Measurements from ENCODE around the gene MLC1. TPM values are rescaled to one million over a fixed set of nuclear protein-coding genes. Genes with fewer than 3 reads are reported as not detected.
"Not testable (repeated sequence)": the region's sequence is repeated elsewhere in the genome, so short reads cannot be mapped to it uniquely, and the experiment has no call there.

MLC1 gene
- total and polyA plus RNA-seq, 9 donors = 0.31 to 1.2 (median 0.79) TPM

GRCh38 chr22:50087646-50088045 is 2.4 kb upstream of the MLC1 start:
- Histone ChIP-seq H3K36me3 (ENCODE audit: control insufficient read depth, insufficient read depth, low read length) (no peaks in the 10 kb centered on the region), H3K4me1 (ENCODE audit: control insufficient read depth, insufficient read depth, low read length) (peaks cover 4% of the 10 kb centered on the region), H3K27ac (ENCODE audit: low read length) (no peak overlapping the region), H3K4me3 (ENCODE audit: low read length) (no peak overlapping the region), H3K9me3 (replicated peaks; ENCODE audit: control insufficient read depth, low read depth, low read length) (peaks cover 2% of the 10 kb centered on the region), H3K27me3 (ENCODE audit: control insufficient read depth, insufficient read depth, low read length) (peaks cover 22% of the 10 kb centered on the region)
- no peak for DNase-seq
- 90% methylated on average over 12 of the region's 12 CpGs for WGBS (ENCODE audit: insufficient coverage)

- H3K27ac ChIP-seq (ENCODE audit: low read length); H3K4me1 ChIP-seq (ENCODE audit: control insufficient read depth, insufficient read depth, low read length); DNase-seq; H3K36me3 ChIP-seq (ENCODE audit: control insufficient read depth, insufficient read depth, low read length); H3K9me3 ChIP-seq (replicated peaks; ENCODE audit: control insufficient read depth, low read depth, low read length); H3K4me3 ChIP-seq (ENCODE audit: low read length): not testable (repeated sequence)
- no CpG with 5 or more reads among the region's 4 CpGs for WGBS (ENCODE audit: insufficient coverage)
- peaks cover 22% of the 10 kb centered on the region for H3K27me3 ChIP-seq (ENCODE audit: control insufficient read depth, insufficient read depth, low read length)
Observed at GRCh38 chr22:50086975-50087374, 1.7 kb upstream of the MLC1 start.

GRCh38 chr22:50086526-50086925 is 1.3 kb upstream of the MLC1 start:
- Histone ChIP-seq H3K27ac (ENCODE audit: low read length) (no peak overlapping the region), H3K4me1 (ENCODE audit: control insufficient read depth, insufficient read depth, low read length) (peaks cover 4% of the 10 kb centered on the region), H3K36me3 (ENCODE audit: control insufficient read depth, insufficient read depth, low read length) (no peaks in the 10 kb centered on the region), H3K27me3 (ENCODE audit: control insufficient read depth, insufficient read depth, low read length) (peaks cover 18% of the 10 kb centered on the region), H3K9me3 (replicated peaks; ENCODE audit: control insufficient read depth, low read depth, low read length) (peaks cover 2% of the 10 kb centered on the region), H3K4me3 (ENCODE audit: low read length) (no peak overlapping the region)
- WGBS (ENCODE audit: insufficient coverage) = no CpG with 5 or more reads among the region's 5 CpGs
- no peak for DNase-seq

GRCh38 chr22:50084614-50085021 is 608 bp downstream of the MLC1 start:
- no peak for DNase-seq
- Histone ChIP-seq H3K4me3 (ENCODE audit: low read length) (no peak overlapping the region), H3K9me3 (replicated peaks; ENCODE audit: control insufficient read depth, low read depth, low read length) (peaks cover 2% of the 10 kb centered on the region), H3K4me1 (ENCODE audit: control insufficient read depth, insufficient read depth, low read length) (peaks cover 4% of the 10 kb centered on the region), H3K27ac (ENCODE audit: low read length) (no peak overlapping the region), H3K27me3 (ENCODE audit: control insufficient read depth, insufficient read depth, low read length) (peaks cover 9% of the 10 kb centered on the region), H3K36me3 (ENCODE audit: control insufficient read depth, insufficient read depth, low read length) (no peaks in the 10 kb centered on the region)
- 69% methylated on average over 6 of the region's 16 CpGs for WGBS (ENCODE audit: insufficient coverage)

GRCh38 chr22:50084080-50084477 is 1.1 kb downstream of the MLC1 start:
- no peak for DNase-seq
- WGBS (ENCODE audit: insufficient coverage) = 36% methylated on average over 7 of the region's 10 CpGs
- H3K27me3 ChIP-seq (ENCODE audit: control insufficient read depth, insufficient read depth, low read length) = peaks cover 9% of the 10 kb centered on the region
- H3K4me3 ChIP-seq (ENCODE audit: low read length) = no peak overlapping the region
- no peak overlapping the region for H3K27ac ChIP-seq (ENCODE audit: low read length)
- peaks cover 4% of the 10 kb centered on the region for H3K4me1 ChIP-seq (ENCODE audit: control insufficient read depth, insufficient read depth, low read length)
- peaks cover 2% of the 10 kb centered on the region for H3K9me3 ChIP-seq (replicated peaks; ENCODE audit: control insufficient read depth, low read depth, low read length)
- no peaks in the 10 kb centered on the region for H3K36me3 ChIP-seq (ENCODE audit: control insufficient read depth, insufficient read depth, low read length)

- Histone ChIP-seq H3K27me3 (ENCODE audit: control insufficient read depth, insufficient read depth, low read length) (peaks cover 9% of the 10 kb centered on the region), H3K27ac (ENCODE audit: low read length) (no peak overlapping the region), H3K4me1 (ENCODE audit: control insufficient read depth, insufficient read depth, low read length) (peaks cover 4% of the 10 kb centered on the region), H3K9me3 (replicated peaks; ENCODE audit: control insufficient read depth, low read depth, low read length) (peaks cover 2% of the 10 kb centered on the region), H3K36me3 (ENCODE audit: control insufficient read depth, insufficient read depth, low read length) (no peaks in the 10 kb centered on the region), H3K4me3 (ENCODE audit: low read length) (no peak overlapping the region)
- 72% methylated on average over 16 of the region's 18 CpGs for whole genome bisulfite sequencing (ENCODE audit: insufficient coverage)
- no peak for DNase-seq
Observed at GRCh38 chr22:50083462-50084079, 1.7 kb downstream of the MLC1 start.

GRCh38 chr22:50082961-50083461 is 2.2 kb downstream of the MLC1 start:
- Histone ChIP-seq H3K27me3 (ENCODE audit: control insufficient read depth, insufficient read depth, low read length) (peaks cover 9% of the 10 kb centered on the region), H3K9me3 (replicated peaks; ENCODE audit: control insufficient read depth, low read depth, low read length) (peaks cover 2% of the 10 kb centered on the region), H3K27ac (ENCODE audit: low read length) (no peak overlapping the region), H3K4me3 (ENCODE audit: low read length) (no peak overlapping the region), H3K36me3 (ENCODE audit: control insufficient read depth, insufficient read depth, low read length) (no peaks in the 10 kb centered on the region), H3K4me1 (ENCODE audit: control insufficient read depth, insufficient read depth, low read length) (peaks cover 4% of the 10 kb centered on the region)
- DNase-seq = no peak
- WGBS (ENCODE audit: insufficient coverage) = 87% methylated on average over 13 of the region's 21 CpGs

GRCh38 chr22:50082197-50082715 is 3.0 kb downstream of the MLC1 start:
- 86% methylated on average over 14 of the region's 18 CpGs for WGBS (ENCODE audit: insufficient coverage)
- DNase-seq = no peak
- H3K27me3 ChIP-seq (ENCODE audit: control insufficient read depth, insufficient read depth, low read length) = peaks cover 9% of the 10 kb centered on the region
- H3K4me3 ChIP-seq (ENCODE audit: low read length) = no peak overlapping the region
- H3K4me1 ChIP-seq (ENCODE audit: control insufficient read depth, insufficient read depth, low read length) = peaks cover 4% of the 10 kb centered on the region
- H3K9me3 ChIP-seq (replicated peaks; ENCODE audit: control insufficient read depth, low read depth, low read length) = peaks cover under 1% of the 10 kb centered on the region
- H3K36me3 ChIP-seq (ENCODE audit: control insufficient read depth, insufficient read depth, low read length) = no peaks in the 10 kb centered on the region
- no peak overlapping the region for H3K27ac ChIP-seq (ENCODE audit: low read length)

GRCh38 chr22:50081426-50082196 is 3.6 kb downstream of the MLC1 start:
- Histone ChIP-seq H3K9me3 (replicated peaks; ENCODE audit: control insufficient read depth, low read depth, low read length) (no peaks in the 10 kb centered on the region), H3K4me1 (ENCODE audit: control insufficient read depth, insufficient read depth, low read length) (peaks cover 4% of the 10 kb centered on the region), H3K27ac (ENCODE audit: low read length) (no peak overlapping the region), H3K4me3 (ENCODE audit: low read length) (no peak overlapping the region), H3K36me3 (ENCODE audit: control insufficient read depth, insufficient read depth, low read length) (no peaks in the 10 kb centered on the region), H3K27me3 (ENCODE audit: control insufficient read depth, insufficient read depth, low read length) (peaks cover 9% of the 10 kb centered on the region)
- 91% methylated on average over 25 of the region's 27 CpGs for WGBS (ENCODE audit: insufficient coverage)
- no peak for DNase-seq

- H3K36me3 ChIP-seq (ENCODE audit: control insufficient read depth, insufficient read depth, low read length) = no peaks in the 10 kb centered on the region
- no peak for DNase-seq
- H3K9me3 ChIP-seq (replicated peaks; ENCODE audit: control insufficient read depth, low read depth, low read length) = no peaks in the 10 kb centered on the region
- peaks cover 4% of the 10 kb centered on the region for H3K4me1 ChIP-seq (ENCODE audit: control insufficient read depth, insufficient read depth, low read length)
- H3K27me3 ChIP-seq (ENCODE audit: control insufficient read depth, insufficient read depth, low read length) = peaks cover 2% of the 10 kb centered on the region
- H3K27ac ChIP-seq (ENCODE audit: low read length) = no peak overlapping the region
- no peak overlapping the region for H3K4me3 ChIP-seq (ENCODE audit: low read length)
- 70% methylated on average over 10 of the region's 13 CpGs for WGBS (ENCODE audit: insufficient coverage)
Observed at GRCh38 chr22:50080077-50080465, 5.2 kb downstream of the MLC1 start.
